Hepatocyte (in vitro differentiated cells): ENCODE results near the gene ALK.

Experiments used
- CTCF ChIP-seq: fragments of 200-600 bp; sonication (generic); IDR thresholded peaks from 2 replicates; pipeline ENCODE4 v1.5.1; 2016; ENCODE audit warnings: antibody characterized with exemption, mild to moderate bottlenecking; ENCODE audit not compliant: poor library complexity
- EZH2 ChIP-seq: fragments of 200-600 bp; sonication (generic); IDR thresholded peaks from 2 replicates; pipeline ENCODE4 v1.6.1; 2016; ENCODE audit warnings: antibody characterized with exemption, mild to moderate bottlenecking, borderline replicate concordance

- TF ChIP-seq CTCF (no peak), EZH2 (no peak)
Observed at GRCh38 chr2:29524652-29525051, 396.7 kb downstream of the ALK start.
